Ureter (tissue), 1 donor: ENCODE data around the gene MDGA2. TPM values are rescaled to one million over a fixed set of nuclear protein-coding genes. Genes with fewer than 3 reads are reported as not detected.

ENCODE experiments used
- DNase-seq: peaks from one replicate; pipeline ENCODE4 v3.0.0-alpha.2; 2020; ENCODE audit warnings: low spot score
- total RNA-seq: library from RNA; stranded (reverse); gene quantifications from one replicate; pipeline ENCODE4 v1.2.4, GENCODE V29; 2023
- donor health status: DM: yes; HTN: yes; CAD: no.

Gene MDGA2
- total RNA-seq, 1 donor from 2014 or later = not detected

DNA sequence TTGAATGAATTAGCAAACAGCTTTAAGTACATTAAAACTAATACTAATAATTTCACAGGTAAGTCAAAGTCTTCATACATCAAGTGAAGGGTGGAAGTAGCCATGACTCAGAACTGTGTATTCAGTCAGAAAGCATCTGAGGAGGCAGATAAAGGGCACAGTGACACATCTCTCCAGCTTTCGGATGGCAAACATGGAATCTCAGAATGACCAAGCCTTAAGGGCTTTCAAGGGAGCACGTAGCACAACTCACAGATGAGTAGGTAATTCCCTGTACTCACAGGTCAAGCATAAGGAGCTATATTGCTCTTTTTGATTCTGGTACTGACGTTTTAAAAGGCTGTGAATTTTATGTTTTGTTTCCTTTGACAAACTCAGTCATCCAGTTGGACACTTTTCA lies 56.0 kb downstream of the MDGA2 start:
- DNase-seq = no peak

GRCh38 chr14:47606566-47606965 lies 68.8 kb downstream of the MDGA2 start:
- no peak for DNase-seq

DNA sequence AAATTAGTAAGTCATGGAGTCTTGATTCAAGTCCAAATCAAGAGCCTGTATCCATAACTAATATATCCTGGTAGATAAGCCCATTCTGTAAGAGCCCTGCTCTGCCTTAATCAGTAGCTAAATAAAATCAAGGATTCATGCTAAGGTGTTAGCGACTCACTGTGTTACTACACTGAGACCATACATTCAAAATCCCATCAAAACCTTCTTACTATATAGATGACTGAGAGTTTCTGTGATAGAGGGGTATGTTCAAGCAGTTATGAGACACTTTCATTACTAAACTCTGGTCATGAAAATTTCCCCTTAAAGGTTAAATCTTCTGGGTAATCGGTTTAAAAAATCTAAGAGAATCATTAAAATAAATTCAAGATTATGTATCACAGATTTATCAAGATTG lies 78.5 kb downstream of the MDGA2 start:
- DNase-seq = no peak

DNA sequence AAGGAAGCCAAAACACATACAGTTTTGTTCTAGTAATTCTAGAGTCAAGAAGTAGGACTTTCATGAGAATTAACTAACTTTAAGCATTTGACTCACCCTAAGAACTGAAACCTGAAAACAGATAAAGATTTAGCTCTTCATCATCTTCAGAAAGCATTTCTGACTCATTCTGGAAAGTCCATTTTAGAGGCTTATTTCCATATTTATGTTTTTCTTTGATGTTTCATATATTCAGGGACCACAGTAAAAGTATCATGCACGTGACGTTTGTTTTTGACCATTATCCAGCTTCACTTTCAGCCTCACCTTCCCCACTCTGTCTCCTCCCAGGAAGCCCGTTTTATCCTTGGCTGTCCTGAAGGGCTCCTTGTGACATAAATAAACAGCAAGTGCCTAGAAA lies 79.2 kb downstream of the MDGA2 start:
- DNase-seq = no peak

GRCh38 chr14:47595552-47595951 lies 79.9 kb downstream of the MDGA2 start:
- no peak for DNase-seq

DNA sequence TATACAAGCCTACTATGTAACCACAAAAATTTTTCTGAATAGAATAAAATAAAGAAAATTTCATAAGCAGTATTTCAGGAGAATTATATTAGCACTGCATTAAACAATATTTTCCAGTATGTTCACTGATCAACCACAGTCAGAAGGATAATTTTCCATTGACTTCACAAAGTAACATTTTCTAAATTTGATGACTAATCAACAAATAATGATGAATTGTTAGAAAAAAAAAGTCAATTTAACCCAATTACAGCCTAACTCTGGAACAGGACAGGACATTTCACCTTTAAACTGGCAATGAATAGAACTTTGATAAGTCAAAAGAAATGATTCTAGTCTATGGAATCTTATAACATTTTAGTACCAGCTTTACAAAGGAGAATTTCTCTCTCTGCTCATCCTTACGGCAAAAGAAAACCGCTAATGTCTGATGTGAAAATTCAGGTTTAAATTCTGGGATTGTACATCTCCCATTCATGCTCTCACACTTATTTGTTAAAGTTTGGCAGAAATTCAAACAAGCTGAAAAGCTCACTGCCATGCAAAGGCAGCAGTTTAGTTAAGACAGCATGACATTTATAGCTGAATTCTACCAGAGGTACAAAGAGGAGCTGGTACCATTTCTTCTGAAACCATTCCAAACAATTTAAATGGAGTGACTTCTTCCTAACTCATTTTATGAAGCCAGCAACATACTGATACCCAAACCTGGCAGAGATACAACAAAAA lies 84.5 kb downstream of the MDGA2 start:
- DNase-seq = no peak

DNA sequence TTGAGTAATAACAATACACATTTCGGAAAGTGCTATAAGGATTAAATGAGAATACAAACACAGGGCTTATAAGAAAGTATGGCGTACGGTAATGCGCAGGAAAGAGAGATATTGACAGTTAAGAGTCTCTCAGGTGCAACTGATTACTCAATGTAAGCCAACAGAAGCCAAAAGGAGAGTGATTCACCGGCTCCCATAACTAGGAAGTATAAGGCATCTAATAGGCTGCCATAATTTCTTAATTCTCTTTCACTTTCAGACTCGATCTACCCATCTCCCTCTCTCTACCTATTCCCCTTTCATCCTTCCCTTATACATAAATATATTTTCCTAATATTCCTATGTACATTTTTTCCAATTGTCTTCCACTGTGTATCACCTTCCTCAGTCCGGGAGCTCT lies 90.0 kb downstream of the MDGA2 start:
- DNase-seq = no peak

DNA sequence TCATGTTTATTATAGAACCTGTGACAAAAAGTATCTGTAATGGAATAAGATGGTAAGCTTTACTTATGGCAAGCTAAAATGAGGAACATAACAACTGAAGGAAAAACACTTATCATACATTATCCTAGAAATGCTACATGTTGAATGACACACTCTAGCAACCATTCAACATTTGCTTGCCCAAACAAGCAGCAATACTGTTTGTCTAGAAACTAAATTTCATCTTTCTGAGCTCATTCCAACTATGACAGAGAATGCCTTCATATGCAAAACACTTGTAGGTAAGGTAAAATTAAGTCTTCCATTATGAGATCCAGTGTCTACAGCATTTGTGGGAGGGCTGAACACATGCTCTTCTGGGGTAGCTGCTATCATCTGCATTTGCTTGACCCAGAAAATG lies 108.1 kb downstream of the MDGA2 start:
- DNase-seq = no peak

DNA sequence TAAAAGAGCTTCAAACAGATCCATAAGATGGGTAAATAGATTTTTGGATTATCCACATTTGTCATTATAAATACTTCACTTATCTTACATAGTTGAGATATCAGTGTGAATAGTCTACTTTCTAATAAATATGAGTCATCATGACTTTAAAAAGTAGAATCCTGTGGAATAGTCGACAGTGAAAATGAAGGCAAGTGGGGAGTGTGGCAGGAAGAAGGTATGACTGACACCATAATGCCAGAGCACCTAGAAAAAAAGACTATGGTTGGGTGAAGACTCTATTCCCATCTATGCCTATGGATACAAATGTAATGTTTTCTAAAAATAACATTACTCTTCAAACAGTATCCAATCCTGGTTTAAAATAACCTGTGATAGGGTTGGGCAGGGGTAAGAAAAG lies 117.5 kb downstream of the MDGA2 start:
- DNase-seq = no peak

GRCh38 chr14:47555333-47555732 lies 120.1 kb downstream of the MDGA2 start:
- no peak for DNase-seq

- DNase-seq = no peak
These were observed 125.5 kb downstream of the MDGA2 start for GRCh38 chr14:47549886-47550285.

- DNase-seq = no peak
These were observed 131.9 kb downstream of the MDGA2 start for GRCh38 chr14:47543459-47543858.

DNA sequence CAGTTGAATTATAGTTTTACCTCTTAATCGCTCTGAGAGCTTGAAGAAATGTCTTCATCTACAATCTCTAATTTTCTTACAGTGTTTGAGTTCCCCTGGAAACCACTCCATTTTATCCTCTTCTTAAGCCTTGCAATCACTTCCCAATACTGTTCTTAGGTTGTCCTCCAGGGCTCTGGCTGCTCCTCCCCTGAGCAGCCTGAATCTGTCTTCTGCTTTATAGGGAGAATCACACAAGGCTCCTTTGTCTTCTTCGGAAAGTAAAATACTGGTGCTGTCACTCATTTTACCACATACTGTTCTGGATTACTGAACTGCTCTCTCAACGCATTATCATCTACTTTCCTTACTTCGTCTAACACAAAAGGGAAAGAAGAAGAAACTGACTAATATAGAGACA lies 133.7 kb downstream of the MDGA2 start:
- DNase-seq = no peak

- no peak for DNase-seq
These were observed 136.4 kb downstream of the MDGA2 start for GRCh38 chr14:47539031-47539461.

- no peak for DNase-seq
These were observed 139.1 kb downstream of the MDGA2 start for GRCh38 chr14:47536341-47536740.

DNA sequence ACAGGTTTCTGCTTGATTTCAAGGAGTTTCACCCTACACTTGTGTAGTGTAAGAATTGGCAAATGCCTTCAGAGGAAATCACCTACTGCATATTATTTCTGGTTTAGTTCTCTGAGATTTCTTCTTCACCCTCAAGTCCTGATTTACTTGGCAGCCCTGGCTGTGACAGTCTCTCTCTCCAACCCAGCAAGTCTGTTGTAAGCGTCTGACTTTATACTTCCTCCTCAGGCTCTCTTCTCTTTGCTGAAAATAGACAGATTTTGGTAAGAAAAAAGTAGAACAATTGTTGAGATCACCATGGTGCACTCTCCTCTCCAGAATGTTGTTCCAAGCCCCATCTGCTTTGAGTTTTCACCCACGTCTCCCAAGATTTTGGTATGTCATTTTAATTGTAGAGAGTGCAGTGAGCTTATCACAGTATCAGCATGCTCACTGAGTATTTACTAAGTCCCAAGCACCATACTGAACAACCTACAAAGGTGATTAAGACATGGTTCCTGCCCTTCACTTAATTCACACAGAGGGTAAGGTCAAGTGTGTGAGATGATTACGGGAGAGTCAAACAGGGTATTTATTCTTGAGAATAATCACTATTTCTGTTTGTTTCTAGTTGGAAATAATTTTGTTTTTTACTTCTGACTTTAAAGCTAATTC lies 148.7 kb downstream of the MDGA2 start:
- no peak for DNase-seq

GRCh38 chr14:47524524-47524923 lies 150.9 kb downstream of the MDGA2 start:
- DNase-seq = no peak

DNA sequence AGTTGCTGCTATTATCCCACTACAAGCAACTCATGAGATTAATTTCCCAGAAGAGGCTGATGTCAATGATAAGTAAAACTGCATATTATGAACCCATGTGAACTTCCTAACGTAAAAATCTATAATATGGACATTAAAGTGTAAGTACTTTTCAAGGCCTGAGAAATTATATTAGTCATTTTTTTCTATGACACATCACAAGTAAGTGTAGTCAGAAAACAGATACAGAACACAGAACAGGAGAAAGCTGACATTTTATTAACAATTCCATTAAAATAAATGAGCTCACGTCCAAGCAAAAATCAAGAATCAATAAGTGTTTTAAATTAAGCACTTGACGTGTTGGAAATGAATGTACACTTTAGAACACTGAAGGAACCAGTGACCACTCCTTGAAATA lies 155.0 kb downstream of the MDGA2 start:
- no peak for DNase-seq

DNA sequence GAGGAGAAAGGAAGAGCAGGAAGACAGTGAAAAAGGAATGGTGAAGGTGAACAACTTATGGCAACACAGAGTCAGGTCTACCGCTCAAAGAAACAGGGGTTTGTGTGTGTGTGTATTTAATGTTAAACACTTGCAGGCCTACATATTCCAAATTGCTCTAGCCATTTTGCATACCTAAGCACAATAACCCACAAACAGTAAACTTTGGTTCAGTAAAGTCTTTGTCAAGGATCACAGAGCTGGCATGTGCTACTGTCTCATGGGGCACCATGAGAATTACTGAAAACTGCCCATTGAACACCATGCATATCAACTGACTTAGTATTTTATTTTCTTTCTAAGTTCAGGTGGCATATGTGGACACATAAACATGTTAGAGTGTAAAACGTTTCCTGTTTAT lies 163.6 kb downstream of the MDGA2 start:
- no peak for DNase-seq

- no peak for DNase-seq
These were observed 165.4 kb downstream of the MDGA2 start for GRCh38 chr14:47509957-47510356.

- DNase-seq = no peak
These were observed 167.5 kb downstream of the MDGA2 start for GRCh38 chr14:47507861-47508260.

- no peak for DNase-seq
These were observed 175.0 kb downstream of the MDGA2 start for GRCh38 chr14:47500369-47500768.

GRCh38 chr14:47490766-47491165 lies 184.6 kb downstream of the MDGA2 start:
- no peak for DNase-seq

GRCh38 chr14:47490353-47490752 lies 185.1 kb downstream of the MDGA2 start:
- DNase-seq = no peak
